ENCODE results near the gene WDR90.
"Not testable (repeated sequence)": the region's sequence is repeated elsewhere in the genome, so short reads cannot be mapped to it uniquely, and the experiment has no call there.

Gene WDR90

GRCh38 chr16:677316-678190 lies 28.4 kb downstream of the WDR90 start:
- no peak for DNase-seq

DNA sequence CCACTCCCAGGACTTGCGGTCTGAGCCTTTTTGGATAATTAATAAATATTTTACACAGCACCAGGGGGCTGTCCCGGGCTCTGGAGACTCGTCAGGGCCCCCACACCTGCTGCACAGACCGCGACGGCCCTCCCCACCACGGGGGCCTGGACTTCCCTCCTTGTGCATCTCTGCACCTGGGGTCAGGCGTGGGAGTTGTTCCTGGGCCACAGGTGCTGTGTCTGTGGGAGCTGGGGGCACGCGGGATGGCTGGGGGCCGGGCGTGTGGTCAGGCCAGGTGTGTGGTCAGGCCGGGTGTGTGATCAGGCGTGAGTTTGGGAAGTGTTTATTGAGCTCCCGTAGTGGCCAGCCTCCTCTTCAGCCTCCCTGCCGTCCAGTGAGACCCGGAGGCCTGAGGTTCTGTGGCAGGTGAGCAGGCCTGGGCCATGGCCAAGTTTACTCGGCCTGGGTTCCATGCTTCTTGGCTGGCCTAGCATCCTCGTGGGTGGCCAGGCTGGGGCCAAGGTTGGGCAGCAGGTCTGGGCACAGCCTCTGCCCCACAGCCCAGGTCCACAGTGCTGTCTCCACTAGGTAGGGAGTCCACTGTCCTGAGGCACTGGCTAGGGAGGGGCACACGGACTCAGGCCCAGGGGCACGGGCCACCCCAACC lies 29.2 kb downstream of the WDR90 start:
- DNase-seq = no peak

DNA sequence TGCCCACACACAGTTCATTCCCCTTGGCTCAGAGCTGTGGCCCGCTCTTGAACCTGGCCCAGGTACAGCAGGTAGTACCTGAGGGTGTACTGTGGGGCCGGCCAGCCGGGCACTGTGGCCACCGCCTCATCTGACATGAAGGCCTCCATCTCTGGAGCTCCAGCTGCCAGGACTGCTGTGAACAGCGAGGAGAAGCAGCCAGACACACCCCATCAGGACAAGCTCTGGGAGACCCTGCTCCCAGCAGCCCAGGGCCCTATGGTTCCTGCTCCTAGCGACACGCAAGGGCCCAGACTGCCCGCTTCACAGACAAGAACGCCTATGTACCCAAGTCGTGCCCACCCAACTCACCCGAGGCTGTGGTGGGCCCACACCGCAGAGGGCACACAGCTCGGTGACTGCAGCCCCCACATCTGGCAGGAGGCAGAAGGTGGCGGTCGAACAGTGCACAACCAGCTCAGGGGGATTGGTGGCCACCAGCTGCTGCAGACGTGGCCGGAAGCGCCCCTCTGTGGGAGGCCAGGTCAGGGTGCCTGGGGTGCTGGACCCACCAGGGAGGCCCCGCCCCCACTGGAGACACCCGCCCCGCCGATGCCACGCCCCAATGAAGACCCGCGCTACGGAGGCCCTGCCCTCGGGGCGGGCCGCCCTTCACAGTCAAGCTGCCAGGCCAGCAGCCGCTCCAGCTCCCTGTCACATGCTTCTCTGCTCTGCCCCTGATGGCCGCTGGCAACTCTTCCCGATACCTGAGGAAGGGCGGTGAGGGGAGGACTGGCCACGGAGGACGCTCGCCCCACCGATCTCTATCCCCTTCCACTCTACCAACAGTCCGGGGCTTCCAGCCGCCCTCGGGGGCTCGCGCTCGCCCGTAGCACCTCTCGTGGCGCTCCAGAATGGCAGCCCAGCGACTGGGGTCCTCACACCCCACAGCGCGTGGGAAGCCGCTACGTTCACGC lies 30.0 kb downstream of the WDR90 start:
- peak; percentile 75 for DNase-seq

GRCh38 chr16:679814-680624 lies 30.9 kb downstream of the WDR90 start, which contains the start of gene STUB1:
TSS of gene STUB1 (plus strand) at chr16:680410. CDS start at chr16:680526, 116 bp downstream.
- peak; percentile 94 for DNase-seq

- no peak for DNase-seq
Observed at GRCh38 chr16:680625-680945, 31.4 kb downstream of the WDR90 start.

DNA sequence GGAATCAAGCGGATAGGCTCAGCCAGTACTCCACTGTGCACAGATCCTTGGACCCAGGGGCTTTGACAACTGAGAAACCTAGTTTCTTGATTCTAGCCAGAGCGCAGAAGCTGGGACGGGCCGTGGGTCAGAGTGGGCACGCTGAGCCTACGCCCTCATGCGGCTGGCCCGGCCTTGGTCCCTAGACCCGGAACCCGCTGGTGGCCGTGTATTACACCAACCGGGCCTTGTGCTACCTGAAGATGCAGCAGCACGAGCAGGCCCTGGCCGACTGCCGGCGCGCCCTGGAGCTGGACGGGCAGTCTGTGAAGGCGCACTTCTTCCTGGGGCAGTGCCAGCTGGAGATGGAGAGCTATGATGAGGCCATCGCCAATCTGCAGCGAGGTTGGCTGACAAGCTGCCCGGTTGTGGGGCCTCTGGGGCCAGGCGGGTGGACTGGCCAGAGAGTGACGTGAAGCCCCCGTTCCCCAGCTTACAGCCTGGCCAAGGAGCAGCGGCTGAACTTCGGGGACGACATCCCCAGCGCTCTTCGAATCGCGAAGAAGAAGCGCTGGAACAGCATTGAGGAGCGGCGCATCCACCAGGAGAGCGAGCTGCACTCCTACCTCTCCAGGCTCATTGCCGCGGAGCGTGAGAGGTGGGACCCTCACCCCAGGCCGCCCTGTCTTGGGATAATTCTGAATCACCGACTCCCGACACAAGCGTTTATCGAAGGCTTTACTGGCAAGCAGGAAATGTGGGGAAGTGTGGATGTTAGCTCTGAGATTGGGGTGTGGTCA lies 32.0 kb downstream of the WDR90 start:
- peak; percentile 34 for DNase-seq

- no peak for DNase-seq
Observed at GRCh38 chr16:681746-682427, 32.7 kb downstream of the WDR90 start.

DNA sequence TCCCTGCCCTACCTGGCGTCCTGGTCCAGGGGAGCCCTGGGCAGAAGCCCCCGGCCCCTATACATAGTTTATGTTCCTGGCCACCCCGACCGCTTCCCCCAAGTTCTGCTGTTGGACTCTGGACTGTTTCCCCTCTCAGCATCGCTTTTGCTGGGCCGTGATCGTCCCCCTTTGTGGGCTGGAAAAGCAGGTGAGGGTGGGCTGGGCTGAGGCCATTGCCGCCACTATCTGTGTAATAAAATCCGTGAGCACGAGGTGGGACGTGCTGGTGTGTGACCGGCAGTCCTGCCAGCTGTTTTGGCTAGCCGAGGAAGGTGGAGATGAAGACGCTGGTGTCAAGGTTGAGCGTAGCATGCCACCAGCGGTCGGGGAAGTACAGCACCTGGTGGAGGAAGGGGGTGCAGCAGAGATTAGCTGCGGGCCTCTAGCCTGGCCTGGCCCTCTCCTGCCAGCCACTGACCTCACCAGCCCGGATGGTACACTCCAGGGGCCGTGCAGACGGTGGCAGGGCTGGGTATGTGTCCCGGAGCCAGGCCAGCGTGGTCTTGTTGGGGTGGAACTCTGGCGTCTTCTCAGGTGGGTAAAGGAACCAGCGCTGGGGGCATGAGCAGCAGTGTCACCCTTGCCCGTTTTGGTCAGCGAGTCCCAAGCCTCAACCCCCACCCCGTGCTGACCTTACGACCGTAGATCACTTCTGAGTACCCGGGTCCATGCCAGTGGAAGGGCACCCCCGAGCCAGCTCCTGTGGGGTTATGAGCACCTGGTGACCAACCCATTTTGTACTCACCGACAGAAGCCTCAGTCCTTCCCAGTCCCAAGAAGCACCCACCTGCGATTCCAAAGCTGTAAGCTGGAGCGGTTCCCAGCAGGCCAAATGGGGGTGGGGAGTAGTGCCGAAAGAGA lies 33.6 kb downstream of the WDR90 start:
- no peak for DNase-seq

DNA sequence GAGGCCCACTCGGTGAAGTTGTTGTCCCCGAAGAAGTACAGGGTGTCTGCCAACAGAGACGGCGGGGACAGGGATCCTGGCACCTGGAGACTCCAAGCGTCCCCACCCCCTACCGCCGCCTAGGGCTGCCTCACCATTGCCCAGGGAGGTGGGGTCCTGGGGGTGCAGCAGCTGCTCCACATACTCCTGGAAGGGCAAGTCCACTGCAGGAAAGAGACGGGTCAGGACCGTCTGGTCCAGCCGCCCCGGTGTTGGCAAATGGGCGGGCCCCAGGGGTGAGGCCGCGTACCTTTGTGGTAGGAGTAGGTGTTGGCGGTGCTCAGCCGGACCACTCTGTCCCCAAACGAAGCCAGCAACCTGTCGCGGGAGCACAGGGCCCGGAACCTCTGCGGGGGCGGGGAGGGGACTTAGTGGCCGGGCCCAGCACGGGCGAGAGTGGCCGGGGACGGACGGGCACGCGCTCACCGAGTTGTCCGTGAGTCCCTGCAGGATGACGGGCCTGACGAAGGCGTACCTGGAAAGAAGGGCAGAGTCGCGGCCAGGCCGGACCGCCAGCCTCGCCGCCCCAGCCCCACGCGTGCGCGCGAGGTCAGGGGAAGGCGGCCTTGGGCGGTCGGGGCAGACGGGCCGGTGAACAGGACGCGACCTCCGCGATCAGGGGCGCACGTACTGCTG lies 34.4 kb downstream of the WDR90 start:
- DNase-seq = peak; percentile 24

- DNase-seq = peak; percentile 98
Observed at GRCh38 chr16:684071-684794, 35.1 kb downstream of the WDR90 start, which contains the start of gene JMJD8. TSS of gene JMJD8 (minus strand) at chr16:684334. CDS start at chr16:684319, 15 bp downstream.

DNA sequence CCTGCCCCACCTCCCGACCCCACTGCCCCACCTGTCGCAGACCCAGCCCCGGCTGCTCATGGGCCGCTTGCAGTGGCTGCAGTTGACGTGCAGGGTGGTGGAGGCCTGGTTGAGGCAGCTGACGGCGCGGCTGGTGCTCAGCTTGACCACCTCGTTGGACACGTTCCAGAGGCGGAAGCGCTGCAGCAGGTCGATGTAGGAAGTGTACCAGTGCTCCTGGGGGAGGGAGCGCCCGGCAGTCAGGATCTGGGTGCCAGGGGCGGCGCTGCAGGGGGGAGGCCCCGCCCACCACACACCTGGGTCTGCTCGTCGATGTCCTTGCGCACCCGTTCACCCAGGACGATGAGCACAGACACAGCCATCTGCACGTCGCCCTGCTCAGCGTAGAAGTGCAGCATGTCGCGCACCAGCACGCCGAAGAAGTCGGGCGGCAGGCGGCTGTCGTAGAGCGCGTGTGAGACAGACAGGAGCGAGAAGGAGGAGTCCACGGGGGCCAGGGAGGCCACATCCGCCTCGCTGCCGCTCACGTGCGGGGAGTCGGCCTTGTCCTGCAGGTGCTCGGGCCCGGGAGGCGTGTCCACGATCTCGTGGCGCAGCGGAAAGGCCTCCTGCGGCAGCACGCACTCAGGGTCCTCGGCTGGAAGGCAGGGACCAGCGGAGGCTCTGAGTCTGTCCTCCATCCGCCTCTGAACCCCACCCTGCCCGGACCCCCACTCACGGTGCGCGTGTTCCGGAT lies 36.0 kb downstream of the WDR90 start:
- DNase-seq = no peak

DNA sequence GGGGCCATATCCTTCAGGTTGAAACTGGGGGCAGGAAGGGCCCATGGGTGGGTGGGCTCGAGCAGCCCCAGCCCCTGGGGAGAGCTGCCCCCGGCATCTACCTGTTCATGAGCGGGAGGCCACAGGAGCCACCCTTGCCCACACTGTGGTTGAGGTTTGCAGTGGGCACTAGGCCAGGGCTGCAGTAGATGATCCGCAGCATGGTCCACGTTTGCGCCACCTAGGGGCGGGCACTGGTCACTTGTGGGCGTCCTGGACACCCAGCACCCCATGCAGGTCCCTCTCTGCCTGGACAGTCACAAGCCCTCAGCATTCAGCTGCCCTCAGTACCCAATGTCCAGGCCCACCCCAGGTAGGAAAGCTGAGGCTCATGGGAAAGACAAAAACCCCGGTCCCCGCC lies 36.8 kb downstream of the WDR90 start:
- DNase-seq = peak; percentile 34

DNA sequence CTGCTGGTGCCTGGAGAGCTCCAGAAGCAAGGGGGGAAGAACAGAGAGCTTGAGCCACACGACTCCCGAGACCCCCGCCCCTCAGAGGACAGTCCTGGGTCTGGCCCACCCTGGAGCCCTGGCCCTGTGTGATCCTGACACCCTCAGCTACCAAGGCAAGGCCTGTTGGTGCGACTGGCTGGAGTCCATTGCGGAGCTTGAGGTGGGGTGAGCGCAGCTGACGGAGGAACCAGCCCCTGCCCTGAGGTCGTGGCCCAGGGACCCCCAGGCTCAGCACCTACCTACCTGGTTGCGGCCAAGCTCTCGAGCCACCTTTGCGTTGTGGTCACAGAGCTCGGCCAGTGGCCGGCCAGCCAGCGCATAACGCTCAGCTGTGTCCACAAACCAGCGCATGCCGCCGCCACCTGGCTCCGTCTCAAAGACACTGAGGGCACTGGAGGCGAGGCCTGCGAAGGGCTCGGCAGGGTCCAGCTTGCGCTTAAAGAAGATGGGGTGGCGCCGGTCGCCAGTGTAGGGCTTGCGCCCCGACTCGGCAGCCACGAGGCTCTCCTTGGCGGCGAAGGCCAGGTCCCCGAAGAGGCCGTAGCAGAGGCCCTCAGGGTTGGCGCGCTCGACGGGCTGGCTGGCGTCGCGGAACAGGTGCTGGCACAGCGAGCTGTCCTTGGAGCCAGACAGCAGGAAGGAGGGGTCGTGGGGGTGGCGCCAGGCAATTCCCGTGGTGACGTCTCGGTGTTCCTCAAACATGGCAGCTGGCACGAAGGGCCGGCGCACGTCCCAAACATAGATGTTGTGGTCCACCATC lies 37.5 kb downstream of the WDR90 start:
- no peak for DNase-seq

- DNase-seq = no peak
Observed at GRCh38 chr16:687499-687898, 38.3 kb downstream of the WDR90 start.

- DNase-seq = no peak
Observed at GRCh38 chr16:689175-689897, 40.2 kb downstream of the WDR90 start.

GRCh38 chr16:691242-691641 lies 42.1 kb downstream of the WDR90 start:
- not testable (repeated sequence) for DNase-seq

Measured in activated CD4-positive, alpha-beta T cell treated with anti-CD3 and anti-CD28 coated beads, Interleukin-2, Interleukin-6, amounts not matched to agents 100 ng/mL and 50 ng/mL, durations not matched to agents 16 hours and 8 hours (primary cell).